Mesenchymal stem cell (in vitro differentiated cells and primary cell): ENCODE results near the gene MAP3K9.

Experiments
- DNase-seq: peaks from one replicate; pipeline ENCODE4 v3.0.0-alpha.2; 2013
- H2AFZ ChIP-seq: one replicate; pipeline ENCODE4 v1.6.1; 2013; ENCODE audit warnings: low read depth, mild to moderate bottlenecking, control low read depth, inconsistent platforms, low read length, moderate library complexity
- H2AK5ac ChIP-seq: 2 replicates; pipeline ENCODE4 v1.6.1; 2013; ENCODE audit warnings: low read length, moderate library complexity, mild to moderate bottlenecking, inconsistent platforms; ENCODE audit not compliant: severe bottlenecking
- H2BK120ac ChIP-seq: one replicate; pipeline ENCODE4 v1.6.1; 2013; ENCODE audit warnings: low read depth, mild to moderate bottlenecking, inconsistent platforms, low read length, moderate library complexity
- H2BK12ac ChIP-seq, 2 experiments: one replicate each; pipeline ENCODE4 v1.6.1; 2013; ENCODE audit warnings: inconsistent platforms in 2 of 2, low read length in 2 of 2, mild to moderate bottlenecking in 2 of 2, moderate library complexity in 2 of 2, control low read depth in 1 of 2
- H2BK15ac ChIP-seq: one replicate; pipeline ENCODE4 v1.6.1; 2013; ENCODE audit warnings: mild to moderate bottlenecking, low read depth, inconsistent platforms; ENCODE audit not compliant: poor library complexity, severe bottlenecking
- H2BK5ac ChIP-seq: 2 replicates; pipeline ENCODE4 v1.6.1; 2013; ENCODE audit warnings: low read depth, mild to moderate bottlenecking, low read length, control low read depth, inconsistent platforms; ENCODE audit not compliant: poor library complexity, severe bottlenecking
- H3K14ac ChIP-seq, 2 experiments: one replicate each; pipeline ENCODE4 v1.6.1; 2013; ENCODE audit warnings: inconsistent platforms in 2 of 2, low read length in 2 of 2, control low read depth in 1 of 2, mild to moderate bottlenecking in 1 of 2, moderate library complexity in 1 of 2
- H3K18ac ChIP-seq, 2 experiments: one replicate each; pipeline ENCODE4 v1.6.1; 2013; ENCODE audit warnings: inconsistent platforms in 2 of 2, low read length in 2 of 2, control low read depth in 1 of 2, low read depth in 1 of 2, mild to moderate bottlenecking in 1 of 2
- H3K23ac ChIP-seq, 2 experiments: one replicate each; pipeline ENCODE4 v1.6.1; 2013; ENCODE audit warnings: inconsistent platforms in 2 of 2, low read length in 2 of 2, mild to moderate bottlenecking in 2 of 2, moderate library complexity in 2 of 2, control low read depth in 1 of 2
- H3K27ac ChIP-seq: 2 replicates; pipeline ENCODE4 v1.5.1; 2013; ENCODE audit warnings: mild to moderate bottlenecking, moderate library complexity, low read length, control low read depth, inconsistent platforms; ENCODE audit not compliant: poor library complexity, severe bottlenecking
- H3K27me3 ChIP-seq, 2 experiments: 2 replicates each; pipeline versions ENCODE4 v1.6.1 to v1.7.0; 2013; ENCODE audit warnings: low read length in 2 of 2, mild to moderate bottlenecking in 2 of 2, moderate library complexity in 2 of 2, control low read depth in 1 of 2, inconsistent platforms in 1 of 2; ENCODE audit not compliant: control insufficient read depth in 1 of 2, insufficient read depth in 1 of 2
- H3K36me3 ChIP-seq, 2 experiments: 2 replicates each; pipeline versions ENCODE4 v1.6.1 to v1.7.0; 2013; ENCODE audit warnings: low read length in 2 of 2, control low read depth in 1 of 2, inconsistent platforms in 1 of 2, low read depth in 1 of 2, mild to moderate bottlenecking in 1 of 2; ENCODE audit not compliant: insufficient read depth in 2 of 2, control insufficient read depth in 1 of 2
- H3K4ac ChIP-seq, 2 experiments: one replicate each; pipeline ENCODE4 v1.6.1; 2013; ENCODE audit warnings: inconsistent platforms in 2 of 2, low read length in 2 of 2, mild to moderate bottlenecking in 2 of 2, moderate library complexity in 2 of 2, control low read depth in 1 of 2, low read depth in 1 of 2
- H3K4me1 ChIP-seq: 2 replicates; pipeline ENCODE4 v1.6.1; 2013; ENCODE audit warnings: low read depth, low read length, control low read depth; ENCODE audit not compliant: control insufficient read depth, insufficient read depth
- H3K4me2 ChIP-seq: 2 replicates; pipeline ENCODE4 v1.6.1; 2013; ENCODE audit warnings: low read length, mild to moderate bottlenecking, inconsistent platforms; ENCODE audit not compliant: poor library complexity, severe bottlenecking
- H3K4me3 ChIP-seq, 2 experiments: 2 replicates each; pipeline versions ENCODE4 v1.5.1 to v1.7.0; 2013; ENCODE audit warnings: low read length in 2 of 2, mild to moderate bottlenecking in 2 of 2, control low read depth in 1 of 2, low read depth in 1 of 2; ENCODE audit not compliant: insufficient read depth in 1 of 2
- H3K79me1 ChIP-seq: replicated peaks from 2 replicates; pipeline ENCODE4 v1.6.1; 2013; ENCODE audit warnings: mild to moderate bottlenecking, control low read depth, low read length, inconsistent platforms; ENCODE audit not compliant: poor library complexity, severe bottlenecking
- H3K9ac ChIP-seq: 2 replicates; pipeline ENCODE4 v1.7.0; 2013; ENCODE audit warnings: mild to moderate bottlenecking, low read length, moderate library complexity
- H3K9me3 ChIP-seq: 2 replicates; pipeline ENCODE4 v1.7.0; 2013; ENCODE audit warnings: mild to moderate bottlenecking, low read length; ENCODE audit not compliant: control insufficient read depth
- H4K8ac ChIP-seq: one replicate; pipeline ENCODE4 v1.6.1; 2013; ENCODE audit warnings: inconsistent platforms, mild to moderate bottlenecking, low read length, moderate library complexity
- H4K91ac ChIP-seq: one replicate; pipeline ENCODE4 v1.6.1; 2013; ENCODE audit warnings: mild to moderate bottlenecking, low read length, inconsistent platforms
- WGBS: methylation state at CpG from one replicate; pipeline ENCODE4 v1.1.7; 2013; ENCODE audit warnings: mixed read lengths; 5-methylcytosine and 5-hydroxymethylcytosine counted together

Gene MAP3K9

GRCh38 chr14:70702161-70702560, 107.2 kb downstream of the MAP3K9 start:
- H2BK120ac ChIP-seq = no peak overlapping the region
- H3K4ac ChIP-seq = no peak overlapping the region
- H3K4me1 ChIP-seq = peaks cover 9% of the 10 kb centered on the region
- H3K4me3 ChIP-seq = no peak overlapping the region
- H3K79me1 ChIP-seq = no peaks in the 10 kb centered on the region
- H2BK12ac ChIP-seq = no peak overlapping the region
- H3K23ac ChIP-seq = no peak overlapping the region
- no peak overlapping the region for H3K27ac ChIP-seq
- H3K9ac ChIP-seq = no peak overlapping the region
- H3K27me3 ChIP-seq = no peaks in the 10 kb centered on the region
- no peak overlapping the region for H3K4me2 ChIP-seq
- 86% methylated on average over 3 of the region's 3 CpGs for WGBS
- H3K18ac ChIP-seq = no peak overlapping the region
- DNase-seq = no peak
- H2BK15ac ChIP-seq = no peak overlapping the region
- no peaks in the 10 kb centered on the region for H3K9me3 ChIP-seq
- no peak overlapping the region for H4K8ac ChIP-seq
- H2BK5ac ChIP-seq = no peak overlapping the region
- no peaks in the 10 kb centered on the region for H3K36me3 ChIP-seq
- H4K91ac ChIP-seq = no peak overlapping the region
- H3K14ac ChIP-seq = no peak overlapping the region
- no peak overlapping the region for H2AFZ ChIP-seq
- H2AK5ac ChIP-seq = no peak overlapping the region

- H2BK12ac ChIP-seq = no peak overlapping the region
- H3K4me3 ChIP-seq = no peak overlapping the region
- H3K14ac ChIP-seq = no peak overlapping the region
- no peak overlapping the region for H3K4ac ChIP-seq
- H4K91ac ChIP-seq = no peak overlapping the region
- H3K23ac ChIP-seq = no peak overlapping the region
- H3K79me1 ChIP-seq = no peaks in the 10 kb centered on the region
- H3K4me2 ChIP-seq = no peak overlapping the region
- no peak overlapping the region for H2BK15ac ChIP-seq
- H2AFZ ChIP-seq = no peak overlapping the region
- H3K9ac ChIP-seq = no peak overlapping the region
- H3K4me1 ChIP-seq = peaks cover 6% of the 10 kb centered on the region
- no peak overlapping the region for H2BK120ac ChIP-seq
- H3K9me3 ChIP-seq = no peaks in the 10 kb centered on the region
- no peak overlapping the region for H2AK5ac ChIP-seq
- no peak overlapping the region for H3K27ac ChIP-seq
- no peaks in the 10 kb centered on the region for H3K36me3 ChIP-seq
- no peaks in the 10 kb centered on the region for H3K27me3 ChIP-seq
- no peak for DNase-seq
- H4K8ac ChIP-seq = no peak overlapping the region
- H2BK5ac ChIP-seq = no peak overlapping the region
- no peak overlapping the region for H3K18ac ChIP-seq
Observed at GRCh38 chr14:70701610-70702009, 107.7 kb downstream of the MAP3K9 start.

DNA sequence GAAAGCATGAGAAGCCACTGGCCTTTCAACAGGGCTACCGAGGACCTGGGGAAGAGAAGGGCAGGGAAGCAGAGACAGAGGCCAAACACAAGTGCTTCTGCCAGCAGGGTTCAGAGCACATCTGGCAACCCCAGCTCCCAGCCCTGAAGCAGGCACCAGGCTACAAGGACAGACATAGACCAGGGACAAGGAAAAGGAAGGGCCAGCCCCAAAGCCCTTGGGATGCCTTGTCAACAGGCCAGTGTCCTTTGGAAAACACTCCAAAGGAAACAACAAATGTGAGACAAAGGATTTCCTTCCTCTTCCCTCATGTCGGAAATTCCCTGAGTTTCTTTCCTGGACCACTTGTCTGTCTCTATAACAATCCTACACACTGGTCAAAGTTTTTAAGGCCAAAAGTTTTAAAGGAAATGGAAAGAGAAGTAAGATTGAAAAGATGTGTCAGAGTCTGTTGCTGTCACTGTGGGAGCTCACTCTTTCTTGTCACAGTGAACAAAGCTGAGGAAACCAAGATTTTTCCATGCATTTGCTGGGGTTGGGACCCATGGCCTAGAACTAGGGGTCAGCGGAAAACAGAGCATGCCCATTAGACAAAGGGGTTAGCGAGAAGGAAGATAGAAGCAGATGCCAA, 108.2 kb downstream of the MAP3K9 start:
- H4K91ac ChIP-seq = no peak overlapping the region
- no peaks in the 10 kb centered on the region for H3K79me1 ChIP-seq
- H3K9ac ChIP-seq = no peak overlapping the region
- no peak overlapping the region for H3K27ac ChIP-seq
- no peak overlapping the region for H2BK120ac ChIP-seq
- H3K18ac ChIP-seq = no peak overlapping the region
- no peak overlapping the region for H2BK12ac ChIP-seq
- peaks cover 4% of the 10 kb centered on the region for H3K4me1 ChIP-seq
- no peaks in the 10 kb centered on the region for H3K36me3 ChIP-seq
- DNase-seq = no peak
- no peaks in the 10 kb centered on the region for H3K27me3 ChIP-seq
- no peak overlapping the region for H3K4me3 ChIP-seq
- no peak overlapping the region for H2AFZ ChIP-seq
- H2BK5ac ChIP-seq = no peak overlapping the region
- H2AK5ac ChIP-seq = no peak overlapping the region
- no peak overlapping the region for H3K23ac ChIP-seq
- H4K8ac ChIP-seq = no peak overlapping the region
- H3K4me2 ChIP-seq = no peak overlapping the region
- 69% methylated on average over 3 of the region's 4 CpGs for WGBS
- H2BK15ac ChIP-seq = no peak overlapping the region
- no peak overlapping the region for H3K14ac ChIP-seq
- no peak overlapping the region for H3K4ac ChIP-seq
- H3K9me3 ChIP-seq = no peaks in the 10 kb centered on the region

DNA sequence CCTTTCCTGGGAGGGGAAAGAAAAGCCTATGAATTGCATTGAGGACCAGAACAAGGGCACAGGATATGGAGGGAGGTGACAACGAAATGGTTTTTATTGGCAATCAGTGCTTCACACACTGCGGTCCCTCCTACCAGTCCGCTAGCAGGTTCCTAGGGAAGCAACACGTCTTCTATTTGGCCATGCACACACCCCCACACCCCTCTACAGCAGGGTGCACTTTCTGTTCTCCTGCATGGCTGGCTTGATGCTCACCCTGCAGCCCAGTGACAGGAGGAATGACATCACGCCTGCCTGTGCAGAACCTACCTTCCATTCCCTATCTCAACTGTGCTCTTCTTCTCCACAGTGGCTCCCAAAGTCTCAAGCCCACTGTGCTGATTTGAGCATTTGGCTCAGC, 109.7 kb downstream of the MAP3K9 start:
- no peak overlapping the region for H2BK5ac ChIP-seq
- H3K36me3 ChIP-seq = no peaks in the 10 kb centered on the region
- H3K27ac ChIP-seq = no peak overlapping the region
- H2BK12ac ChIP-seq = no peak overlapping the region
- no peak overlapping the region for H3K9ac ChIP-seq
- H4K91ac ChIP-seq = no peak overlapping the region
- no peak overlapping the region for H3K4ac ChIP-seq
- no peak overlapping the region for H3K18ac ChIP-seq
- no peaks in the 10 kb centered on the region for H3K9me3 ChIP-seq
- no peak overlapping the region for H3K23ac ChIP-seq
- H4K8ac ChIP-seq = no peak overlapping the region
- H3K4me2 ChIP-seq = no peak overlapping the region
- H3K4me1 ChIP-seq = peaks cover 2% of the 10 kb centered on the region
- H3K79me1 ChIP-seq = no peaks in the 10 kb centered on the region
- H3K27me3 ChIP-seq = no peaks in the 10 kb centered on the region
- WGBS = 81% methylated on average over 5 of the region's 5 CpGs
- no peak overlapping the region for H3K4me3 ChIP-seq
- H2BK15ac ChIP-seq = no peak overlapping the region
- no peak overlapping the region for H2AK5ac ChIP-seq
- H3K14ac ChIP-seq = no peak overlapping the region
- no peak overlapping the region for H2AFZ ChIP-seq
- no peak for DNase-seq
- H2BK120ac ChIP-seq = no peak overlapping the region
